Activated naive CD4-positive, alpha-beta T cell (primary cell): ENCODE data around the gene HELZ2.

Source experiments
- DNase-seq, 4 experiments: peaks; one replicate each; lab custom pipeline; 2025; lab: John Stamatoyannopoulos, UW

Gene HELZ2

DNA sequence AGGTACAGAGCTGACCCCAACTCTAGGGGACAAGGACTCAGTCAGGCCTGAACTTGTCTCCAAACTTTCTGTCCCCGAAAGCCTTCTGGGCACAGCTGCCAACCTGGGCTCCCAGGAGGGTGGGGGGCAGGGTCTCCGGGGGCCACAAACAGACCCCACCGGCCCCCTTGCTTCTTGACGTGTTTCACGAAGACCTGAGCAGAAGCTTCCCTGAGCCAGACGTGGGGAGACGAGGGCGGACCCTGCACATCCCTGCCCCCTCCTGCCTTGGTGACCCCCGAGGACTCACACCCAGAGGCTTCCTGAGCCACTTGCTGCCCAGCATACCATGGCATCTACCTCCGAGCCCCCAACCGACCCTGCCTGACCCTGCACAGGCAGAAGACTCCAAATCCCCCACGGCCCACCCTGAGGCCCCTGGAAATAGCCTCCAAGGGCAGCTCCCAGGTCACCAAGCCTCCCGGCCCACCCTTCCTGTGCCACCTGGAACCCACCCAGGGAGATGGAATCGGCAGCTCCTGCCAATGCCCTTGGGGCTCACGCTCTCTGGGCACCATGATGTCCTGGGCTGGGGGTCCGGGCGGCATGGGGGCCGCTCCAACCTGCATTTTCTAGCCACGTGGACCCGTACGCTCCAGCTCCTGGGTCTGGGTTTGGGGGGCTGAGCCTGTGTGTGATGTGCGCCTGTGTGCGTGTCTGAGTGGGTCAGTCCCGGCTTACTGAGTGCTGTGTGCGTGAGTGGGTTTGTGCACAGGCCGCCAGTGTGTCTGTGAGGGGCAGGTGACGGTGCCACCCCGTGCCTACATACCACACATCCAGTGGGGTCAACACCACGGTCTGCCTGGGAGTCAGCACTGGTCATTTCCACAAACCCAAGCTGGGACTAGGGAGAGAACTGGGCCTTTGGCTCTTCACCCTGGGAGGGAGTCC lies 34.3 kb downstream of the HELZ2 start:
- no peak for DNase-seq

DNA sequence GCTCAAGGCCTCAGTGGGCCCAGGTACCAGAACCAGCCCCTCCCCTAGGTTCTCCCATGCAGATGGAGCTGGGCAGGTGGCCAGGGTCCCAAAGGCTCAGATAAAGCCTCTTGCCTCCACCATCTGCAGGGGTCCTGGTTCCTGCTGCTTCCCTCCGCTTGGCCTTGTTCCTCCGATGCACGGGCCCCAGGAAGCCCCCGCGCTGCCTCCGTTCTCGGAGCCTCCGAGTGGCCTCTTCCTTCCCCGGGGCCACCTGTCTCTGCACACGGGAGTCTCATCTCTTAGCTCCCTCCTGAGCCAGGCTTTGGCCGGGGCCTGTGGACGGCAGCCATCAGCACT lies 35.0 kb downstream of the HELZ2 start:
- DNase-seq = no peak

DNA sequence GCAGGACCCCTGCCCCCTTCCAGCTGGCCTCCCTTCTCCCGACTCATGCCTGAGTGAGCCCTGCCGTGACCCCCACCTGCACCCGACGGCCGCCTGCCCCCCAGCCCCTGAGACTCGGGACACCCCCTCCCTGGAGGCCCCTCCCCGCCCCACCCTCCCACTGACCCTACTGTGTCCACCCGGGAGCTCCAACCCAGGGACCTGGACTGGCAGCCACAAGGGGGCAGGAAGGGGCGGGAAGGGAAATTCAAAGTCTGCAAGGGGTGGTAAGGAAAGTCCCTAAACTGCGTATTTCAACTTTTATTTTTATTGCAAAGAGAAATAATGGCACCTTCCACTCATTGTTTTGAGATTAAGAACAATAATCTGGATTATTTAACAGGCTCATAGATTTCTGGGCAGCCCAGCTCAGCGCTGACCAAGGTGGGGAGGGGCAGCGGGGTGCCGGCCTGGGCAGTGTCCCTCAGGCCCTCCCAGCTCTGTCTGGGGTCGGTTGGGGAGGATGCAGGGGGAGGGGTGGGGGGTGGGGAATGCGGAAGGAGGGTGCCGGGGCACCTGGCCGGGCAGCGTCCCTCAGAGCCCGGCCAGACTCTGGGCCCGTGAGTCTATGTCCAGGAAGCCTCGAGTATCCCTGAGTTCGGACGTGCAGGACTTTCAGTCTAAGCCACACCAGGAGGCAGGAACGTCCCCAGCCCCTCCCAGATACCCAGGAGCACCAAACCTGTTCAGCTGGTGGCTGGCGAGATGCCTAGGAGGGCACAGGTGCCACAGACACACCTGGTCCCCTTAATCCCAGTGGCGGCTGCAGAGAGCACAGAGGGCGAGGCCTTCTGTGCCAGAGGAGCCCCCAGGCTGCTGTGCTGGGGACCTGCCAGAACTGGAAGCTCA lies 35.6 kb downstream of the HELZ2 start:
- DNase-seq = peak in 1 of 4 experiments; percentile 42

DNA sequence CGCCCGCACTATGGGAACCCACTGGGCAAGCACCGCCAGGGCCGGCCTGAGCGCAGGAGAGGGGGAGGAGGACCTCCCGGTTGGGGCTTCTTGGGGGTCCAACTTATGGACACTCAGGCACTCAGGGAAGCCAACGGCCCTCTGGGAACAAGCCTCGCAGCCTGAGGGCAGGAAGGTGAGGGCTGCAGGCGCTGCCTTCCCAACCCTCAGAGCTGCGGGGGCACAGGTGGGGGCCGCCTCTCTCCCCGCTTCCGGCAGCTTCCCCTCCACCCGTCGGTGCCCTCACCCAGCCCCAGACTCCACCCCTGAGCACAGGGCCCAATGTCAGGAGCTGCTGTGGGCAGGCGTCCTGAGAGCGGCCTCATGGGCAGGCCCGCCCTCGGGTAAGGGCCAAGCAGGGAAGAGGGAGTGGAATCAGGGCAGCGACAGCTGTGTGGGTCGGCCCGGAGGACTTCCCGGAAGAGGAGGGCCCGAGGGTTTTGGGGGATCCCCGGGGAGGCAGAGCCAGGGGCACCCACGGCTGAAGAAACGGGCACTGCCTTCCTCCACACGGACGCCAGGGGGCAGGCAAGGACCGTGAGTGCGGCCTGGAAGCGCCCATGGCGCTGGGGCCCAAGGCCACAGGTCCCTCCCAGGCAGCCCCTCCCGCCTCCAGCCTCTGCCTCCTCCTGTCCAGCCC lies 36.4 kb downstream of the HELZ2 start:
- DNase-seq = peak; percentile 84 to 87 (median 86)

DNA sequence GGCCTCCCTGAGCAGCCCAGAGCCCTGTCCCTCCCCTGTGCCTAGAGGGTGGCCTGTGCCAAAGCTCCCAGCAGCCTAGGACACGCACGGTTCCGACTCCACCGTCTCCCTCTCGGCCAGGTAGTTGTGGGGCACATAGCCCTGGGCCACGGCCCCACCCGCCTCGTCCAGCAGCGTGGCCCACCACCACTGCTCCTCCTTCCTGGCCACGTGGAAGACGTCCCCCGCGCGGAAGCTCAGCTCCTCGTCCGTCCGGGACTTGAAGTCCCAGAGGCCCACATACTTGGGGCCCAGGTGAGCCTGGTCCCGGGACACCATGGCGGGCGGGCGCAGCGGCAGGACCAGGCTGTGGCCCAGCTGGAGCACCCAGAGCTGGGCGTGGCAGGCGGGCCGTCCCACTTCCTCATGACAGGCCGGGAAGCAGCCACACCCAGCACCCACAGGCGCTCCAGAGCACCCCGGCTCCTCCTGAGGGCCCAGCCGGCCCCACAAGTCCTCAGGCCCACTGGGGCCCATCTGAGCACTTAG lies 37.0 kb downstream of the HELZ2 start, which contains the start of gene PTK6:
TSS of gene PTK6 (minus strand) at position 380 of the 528 bp plus-strand sequence. CDS start at position 318, 62 bp downstream.
- no peak for DNase-seq

DNA sequence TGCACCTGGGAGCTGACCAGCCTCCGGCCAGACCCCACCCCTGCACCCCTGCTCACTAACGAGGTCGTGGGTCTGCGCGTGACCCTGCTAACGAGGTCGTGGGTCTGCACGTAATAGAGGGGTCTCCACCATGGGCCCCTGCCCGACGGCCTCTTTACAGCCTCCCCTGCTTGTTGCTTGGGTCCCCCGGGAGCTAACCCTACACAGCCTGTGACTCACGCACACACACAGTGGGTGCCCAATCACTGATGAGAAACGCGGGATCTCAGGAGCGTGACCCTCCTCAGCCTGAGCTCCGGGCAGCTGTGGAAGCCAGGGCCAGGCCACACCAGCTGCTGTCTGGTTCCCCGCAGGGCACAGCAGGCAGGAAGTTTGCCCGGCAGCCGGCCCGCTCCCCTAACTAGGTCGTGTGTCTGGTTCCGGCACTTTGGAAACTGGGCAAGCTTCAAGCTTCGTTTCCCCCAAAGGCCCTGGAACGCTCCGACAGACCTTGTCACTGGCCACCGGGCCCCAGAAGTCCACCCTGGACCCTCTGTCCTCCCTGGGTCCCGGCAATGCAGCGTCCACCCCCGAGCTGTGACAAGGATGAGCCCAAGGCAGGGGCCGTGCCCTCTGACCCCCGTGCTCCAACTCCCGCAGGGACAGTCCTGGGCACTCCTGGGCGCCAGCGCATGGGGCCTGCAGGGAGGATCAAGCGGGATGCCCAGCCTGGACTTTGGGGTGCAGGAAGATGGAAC lies 37.6 kb downstream of the HELZ2 start:
- no peak for DNase-seq

DNA sequence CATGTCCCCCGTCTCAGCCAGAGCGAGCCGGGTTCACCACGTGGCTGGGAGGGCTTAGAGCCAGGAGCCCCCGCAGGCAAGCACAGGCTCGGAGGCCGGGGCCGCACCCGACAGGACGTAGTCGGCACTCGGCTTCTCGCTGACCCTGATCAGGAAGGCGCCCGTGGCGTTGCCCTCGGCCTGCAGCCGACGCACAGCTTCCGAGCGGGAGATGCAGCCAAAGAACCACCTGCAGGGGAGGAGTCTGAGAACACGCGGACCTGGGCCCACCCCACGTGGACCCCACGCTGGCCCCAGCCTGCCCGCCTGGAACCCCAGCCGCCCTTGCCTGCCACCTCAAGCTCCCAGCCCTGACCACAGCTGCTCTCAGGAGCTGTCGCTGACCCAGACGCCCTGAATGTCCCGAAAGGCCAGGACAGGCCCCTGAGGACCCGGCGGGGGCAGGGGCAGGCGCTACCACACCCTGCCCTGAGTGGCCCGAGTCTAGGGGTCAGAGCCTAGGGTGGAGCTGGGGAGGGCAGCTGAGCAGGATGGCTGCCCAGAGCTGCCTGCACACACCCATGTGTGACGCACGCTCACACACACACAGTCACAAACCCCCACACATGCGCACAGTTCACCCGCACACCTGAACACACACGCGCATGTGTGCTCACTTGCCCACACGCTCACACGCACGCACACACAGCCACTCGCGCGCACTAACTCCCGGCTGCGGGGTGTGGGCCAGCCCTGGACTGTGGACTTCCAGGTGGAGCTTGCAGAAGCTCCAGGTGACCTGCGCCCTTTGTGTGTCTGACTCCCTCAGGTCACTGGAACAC lies 39.0 kb downstream of the HELZ2 start:
- no peak for DNase-seq

DNA sequence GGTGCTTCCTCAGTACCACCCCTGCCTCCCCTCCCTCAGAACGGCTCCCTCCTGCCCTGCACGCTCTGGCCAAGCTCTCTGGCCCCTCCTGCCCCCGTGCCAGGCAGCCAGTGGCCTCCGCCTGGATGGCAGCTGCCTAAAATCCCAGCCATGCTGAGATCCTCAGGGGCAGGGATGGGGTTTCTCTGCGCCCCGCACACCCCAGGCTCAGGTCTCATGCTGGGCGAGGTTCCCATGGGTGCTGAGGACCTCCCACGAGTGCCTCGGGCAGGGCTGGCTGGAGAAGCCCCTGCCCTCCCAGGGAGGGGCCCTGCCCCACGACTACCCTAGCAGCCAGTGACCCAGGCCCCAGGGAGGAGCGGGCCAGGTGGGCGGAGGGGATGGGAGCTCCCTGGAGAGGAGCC lies 39.6 kb downstream of the HELZ2 start:
- no peak for DNase-seq

DNA sequence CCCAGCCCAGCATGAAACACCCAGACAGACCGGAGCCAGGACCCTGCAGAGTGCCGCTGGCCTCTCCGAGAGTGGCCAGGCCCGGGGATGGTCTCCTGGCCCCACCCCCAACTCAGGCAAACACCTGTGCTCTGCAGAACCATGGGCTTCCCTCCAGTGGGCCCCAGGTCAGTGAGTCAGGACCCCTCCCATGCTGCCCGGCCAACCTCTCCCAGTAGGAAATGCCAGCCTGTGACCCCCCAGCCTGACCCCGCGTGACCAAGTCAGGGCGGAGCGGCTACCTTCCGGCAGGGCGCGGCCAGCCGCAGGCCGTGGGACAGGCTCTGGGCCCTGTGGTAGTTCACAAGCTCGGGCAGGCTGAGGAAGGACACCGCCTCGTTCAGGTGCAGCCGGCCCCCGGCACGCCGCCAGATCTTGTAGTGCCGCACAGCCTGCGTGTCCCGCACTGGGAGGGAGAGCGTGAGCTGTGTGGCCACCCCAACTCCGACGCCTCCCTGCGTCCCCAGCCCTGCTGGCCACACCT lies 40.1 kb downstream of the HELZ2 start:
- no peak for DNase-seq

DNA sequence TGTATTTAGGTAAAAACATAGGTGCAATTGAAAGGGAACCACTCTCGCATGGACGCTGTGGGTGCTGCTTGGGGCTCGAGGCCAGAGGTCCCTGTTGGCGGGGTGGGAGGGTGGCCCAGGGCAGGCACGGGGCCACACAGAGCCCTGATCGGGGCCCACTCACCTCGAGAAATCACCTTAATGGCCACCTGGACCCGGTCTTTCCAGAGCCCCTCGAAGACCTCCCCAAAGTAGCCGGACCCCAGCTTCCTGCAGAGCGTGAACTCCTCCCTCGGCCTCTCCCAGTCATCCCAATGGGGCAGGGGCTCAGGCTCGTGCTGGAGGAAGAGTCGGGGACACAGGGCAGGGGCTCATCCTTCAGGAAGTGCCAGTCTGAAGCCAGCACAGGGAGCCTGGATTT lies 40.7 kb downstream of the HELZ2 start:
- no peak for DNase-seq

DNA sequence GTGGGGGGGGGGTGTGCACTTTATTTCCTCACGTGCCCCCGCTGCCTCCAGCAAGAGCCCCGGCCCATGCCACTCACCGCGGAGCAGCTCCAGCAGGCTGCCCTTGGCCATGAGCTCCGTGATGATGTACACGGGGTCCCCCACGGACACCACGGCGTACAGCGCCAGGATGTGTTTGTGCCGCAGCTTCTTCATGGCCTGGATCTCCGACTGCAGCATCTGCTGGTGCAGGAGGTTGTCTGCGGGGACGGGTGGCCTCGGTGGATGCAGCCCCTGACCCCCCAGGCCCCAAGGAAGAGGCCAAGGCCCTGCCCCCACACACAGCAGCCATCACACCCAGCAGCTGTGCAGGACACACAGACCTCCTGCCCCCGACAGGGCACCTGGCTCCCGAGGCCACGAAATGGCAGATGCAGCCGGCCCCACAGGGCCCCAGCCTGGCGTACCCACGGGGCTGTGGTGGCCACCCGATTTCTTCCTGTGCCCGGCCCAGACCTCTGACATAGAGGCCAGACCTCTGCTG lies 41.5 kb downstream of the HELZ2 start:
- DNase-seq = no peak

DNA sequence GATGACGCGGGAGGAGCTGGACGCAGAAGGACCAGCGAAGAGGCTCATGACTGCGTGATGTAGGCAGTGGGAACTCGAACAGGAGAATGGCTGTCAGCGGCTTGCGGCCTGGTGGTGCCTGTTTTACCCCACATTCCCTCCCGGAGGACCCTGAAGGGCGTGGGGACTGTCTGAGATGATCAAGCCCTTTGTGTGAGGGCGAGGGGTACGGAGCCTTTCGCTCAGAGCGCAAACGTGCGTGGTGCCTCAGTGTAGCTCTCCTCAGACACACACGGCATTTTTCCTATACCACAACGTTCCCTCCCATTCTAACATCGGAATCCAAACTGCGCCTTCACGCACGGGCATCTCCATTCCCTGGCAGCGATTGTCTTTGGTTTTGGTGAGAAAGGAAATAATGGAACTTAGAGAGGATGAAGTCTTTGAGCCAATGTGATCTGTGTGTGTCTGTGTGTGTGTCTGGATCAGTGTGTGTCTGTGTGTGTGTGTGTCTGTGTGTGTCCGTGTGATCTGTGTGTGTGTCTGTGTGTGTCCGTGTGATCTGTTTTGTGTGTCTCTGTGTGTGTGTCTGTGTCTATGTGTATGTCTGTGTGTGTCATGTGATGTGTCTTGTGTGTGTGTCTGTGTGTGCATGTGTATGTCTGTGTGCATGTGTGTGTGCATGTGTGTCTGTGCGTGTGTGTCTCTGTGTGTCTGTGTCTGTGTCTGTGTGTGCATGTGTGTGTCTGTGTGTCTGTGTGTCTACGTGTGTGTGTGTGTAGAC lies 42.2 kb downstream of the HELZ2 start:
- DNase-seq = no peak

DNA sequence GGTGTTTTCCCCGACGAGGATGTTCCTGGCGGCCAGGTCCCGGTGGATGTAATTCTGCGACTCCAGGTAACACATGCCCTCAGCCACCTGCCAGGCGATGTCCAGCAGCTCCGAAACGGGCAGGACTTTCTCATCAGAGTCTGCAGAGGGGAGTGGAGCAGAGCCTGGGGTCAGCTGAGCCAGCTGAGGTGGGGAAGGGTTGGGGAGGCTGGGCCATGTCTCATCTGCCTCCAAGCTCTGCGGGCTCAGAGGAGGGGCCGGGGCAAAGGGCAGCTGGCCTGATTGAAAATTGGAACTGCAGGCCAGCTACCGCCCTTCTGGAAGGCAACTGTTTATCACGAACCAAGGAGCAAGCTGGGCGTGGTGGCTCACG lies 43.3 kb downstream of the HELZ2 start:
- DNase-seq = no peak

DNA sequence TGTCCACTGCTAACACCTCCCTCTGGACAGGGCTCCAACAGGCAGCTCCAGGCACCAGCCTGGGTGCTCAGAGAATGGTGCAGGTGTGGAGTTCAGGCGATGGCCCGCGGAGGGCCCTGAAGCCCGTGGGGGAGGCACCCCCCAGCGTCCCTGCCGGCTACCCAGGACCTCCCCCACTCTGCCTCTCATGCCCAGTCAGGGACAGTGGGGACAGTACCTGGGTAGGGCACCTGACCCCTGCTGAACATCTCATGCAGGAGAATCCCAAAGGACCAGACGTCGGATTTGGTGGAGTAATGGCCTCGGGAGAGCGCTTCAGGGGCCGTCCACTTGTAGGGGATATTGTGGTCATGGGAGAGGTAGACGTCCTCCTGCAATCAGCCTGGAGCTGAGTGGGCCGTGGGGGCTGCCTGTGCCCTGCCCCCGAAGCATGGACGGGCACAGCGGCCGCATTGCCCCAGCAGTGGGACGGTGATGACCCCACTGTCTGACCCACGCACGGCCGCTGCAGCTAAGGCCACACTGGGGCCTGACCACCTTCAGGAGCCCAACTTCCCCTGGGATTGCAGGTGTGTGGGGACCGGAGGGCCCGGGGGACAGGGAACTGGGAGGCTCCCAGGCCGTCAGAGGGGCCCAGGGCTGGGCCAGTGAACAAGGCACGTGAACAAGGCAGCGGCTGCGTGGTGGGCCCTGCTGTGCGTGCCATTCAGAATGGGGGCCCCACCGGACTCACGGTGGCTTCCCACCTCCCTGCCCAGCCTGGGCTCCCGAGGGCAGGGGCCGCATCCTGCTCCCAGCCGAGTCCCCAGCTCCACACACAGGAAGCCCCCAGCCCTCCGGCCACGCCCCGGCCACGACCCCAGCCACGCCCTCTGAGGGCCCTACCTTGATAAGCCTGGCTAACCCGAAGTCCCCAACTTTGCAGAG lies 43.9 kb downstream of the HELZ2 start:
- DNase-seq = no peak

DNA sequence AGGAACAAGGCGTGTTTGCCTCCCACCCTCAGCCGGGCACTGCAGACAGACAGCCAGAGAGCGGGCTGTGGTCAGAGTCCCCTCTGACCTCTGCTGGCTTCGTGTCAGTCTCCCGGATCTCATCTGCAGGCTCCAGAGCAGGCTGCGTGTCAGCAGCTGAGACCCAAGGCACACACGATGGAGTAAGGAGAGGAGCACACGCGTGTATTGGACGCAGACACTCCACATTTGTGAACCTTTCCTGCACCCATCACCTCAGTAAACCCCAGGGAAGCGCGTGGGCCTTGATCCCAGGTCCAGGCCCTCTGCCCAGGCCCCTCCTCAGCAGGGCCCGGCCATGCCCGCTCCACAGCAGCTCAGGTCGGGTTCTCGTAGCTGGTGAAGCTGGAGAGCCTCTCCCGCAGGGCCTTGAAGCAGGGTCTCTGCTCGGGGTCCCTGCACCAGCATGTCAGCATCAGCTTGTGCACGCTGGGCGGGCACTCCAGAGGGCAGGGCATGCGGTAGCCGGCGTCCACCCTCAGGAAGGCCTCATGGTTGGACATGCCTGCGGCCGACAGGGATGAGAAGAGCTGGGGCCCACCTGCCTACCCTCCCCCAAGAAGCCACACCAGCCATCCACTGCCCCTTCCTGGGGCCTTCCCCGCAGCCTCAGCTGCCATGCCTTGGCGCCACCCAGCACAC lies 44.7 kb downstream of the HELZ2 start:
- DNase-seq = no peak

DNA sequence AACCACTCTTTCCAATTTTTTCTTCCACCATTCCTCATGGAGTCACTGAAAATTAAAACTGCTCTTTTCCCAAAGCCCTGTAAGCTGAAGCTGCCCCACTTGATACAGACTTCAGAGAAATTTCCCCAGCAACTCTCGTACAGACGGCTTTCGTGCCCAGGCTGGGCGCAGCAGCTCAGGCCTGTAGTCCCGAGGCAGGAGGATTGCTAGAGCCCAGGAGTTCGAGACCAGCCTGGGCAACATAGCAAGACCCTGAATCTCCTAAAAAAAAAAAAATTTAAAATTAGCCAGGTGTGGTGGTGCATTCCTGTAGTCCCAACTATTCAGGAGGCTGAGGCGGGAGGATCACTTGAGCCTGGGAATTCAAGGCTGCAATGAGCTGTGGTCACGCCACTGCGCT lies 46.9 kb downstream of the HELZ2 start:
- no peak for DNase-seq

DNA sequence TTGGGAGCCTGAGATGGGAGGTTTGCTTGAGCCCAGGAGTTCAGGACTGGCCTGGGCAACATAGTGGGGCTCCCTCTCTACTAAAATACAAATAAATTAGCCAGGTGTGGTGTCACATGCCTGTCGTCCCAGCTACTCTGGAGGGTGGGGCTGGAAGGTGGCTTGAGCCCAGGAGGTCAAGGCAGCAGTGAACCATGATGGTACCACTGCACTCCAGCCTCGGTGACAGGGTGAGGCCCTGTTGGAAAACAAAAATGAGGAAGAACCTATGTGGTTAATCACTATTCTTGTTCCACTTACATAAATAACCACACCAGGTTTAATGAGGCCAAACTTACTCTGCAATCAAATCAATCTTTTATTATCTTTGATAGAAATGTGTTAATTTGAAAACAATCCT lies 48.1 kb downstream of the HELZ2 start:
- no peak for DNase-seq

DNA sequence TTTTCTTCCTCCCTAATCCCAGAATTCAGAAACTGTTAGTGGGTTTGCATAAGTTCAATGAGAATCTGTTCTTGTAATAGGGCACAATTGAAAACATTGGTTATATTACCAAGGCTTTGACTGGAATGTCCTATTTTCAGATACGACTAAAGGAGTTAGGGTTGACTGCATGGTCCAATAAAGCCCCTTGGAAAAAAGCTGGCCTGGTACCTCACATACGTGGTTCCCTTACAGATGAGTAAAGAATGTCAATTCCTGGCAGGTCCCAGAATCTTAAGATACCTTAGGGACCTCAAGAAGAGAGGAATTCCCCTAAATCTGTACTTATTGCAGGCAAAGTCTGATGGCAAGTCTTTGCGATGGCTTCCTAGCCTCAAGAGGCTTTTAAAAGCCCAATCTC lies 48.9 kb downstream of the HELZ2 start:
- DNase-seq = no peak
